GM23338 (cell line): ENCODE measurements around the gene SH3BGR. TPM values are rescaled to one million over a fixed set of nuclear protein-coding genes. Genes with fewer than 3 reads are reported as not detected.

ENCODE experiments used
- ATAC-seq: fragments of 200-7000 bp; cut with Tn5 transposase; 3 replicates; pipeline ENCODE4 v1.9.1; 2020
- DNase-seq: peaks from one replicate; pipeline ENCODE4 v3.0.0-alpha.2; 2015; ENCODE audit warnings: low spot score
- H2AFZ ChIP-seq: fragments of 200-600 bp; sonication (generic); 2 replicates; pipeline ENCODE4 v1.8.0; 2016; ENCODE audit warnings: antibody characterized with exemption, mild to moderate bottlenecking, moderate library complexity
- H3F3A ChIP-seq: fragments of 200-600 bp; sonication (generic); replicated peaks from 2 replicates; pipeline ENCODE4 v1.8.0; 2017; ENCODE audit warnings: antibody characterized with exemption, mixed run types, low read depth
- H3K27ac ChIP-seq: fragments of 200-600 bp; sonication (generic); 2 replicates; pipeline ENCODE4 v1.6.1; 2016; ENCODE audit warnings: low read depth
- H3K27me3 ChIP-seq: fragments of 200-600 bp; sonication (generic); 2 replicates; pipeline ENCODE4 v1.8.0; 2016; ENCODE audit warnings: mild to moderate bottlenecking, mixed run types, moderate library complexity; ENCODE audit not compliant: insufficient read depth
- H3K36me3 ChIP-seq: fragments of 200-600 bp; sonication (generic); 2 replicates; pipeline ENCODE4 v1.8.0; 2016; ENCODE audit warnings: mild to moderate bottlenecking; ENCODE audit not compliant: insufficient read depth
- H3K4me1 ChIP-seq: fragments of 200-600 bp; sonication (generic); 2 replicates; pipeline ENCODE4 v1.8.0; 2016; ENCODE audit warnings: mild to moderate bottlenecking, moderate library complexity; ENCODE audit not compliant: insufficient read depth
- H3K4me2 ChIP-seq: fragments of 200-600 bp; sonication (generic); 2 replicates; pipeline ENCODE4 v1.7.1; 2017; ENCODE audit warnings: mixed run types
- H3K4me3 ChIP-seq: fragments of 200-600 bp; sonication (generic); 2 replicates; pipeline ENCODE4 v1.6.1; 2016; ENCODE audit warnings: mixed run types
- H3K79me2 ChIP-seq: fragments of 200-600 bp; sonication (generic); replicated peaks from 2 replicates; pipeline ENCODE4 v1.8.0; 2017; ENCODE audit warnings: mild to moderate bottlenecking; ENCODE audit not compliant: insufficient read depth
- H3K9me2 ChIP-seq: fragments of 200-600 bp; sonication (generic); 2 replicates; pipeline ENCODE4 v1.8.0; 2017; ENCODE audit not compliant: insufficient read depth
- H4K20me1 ChIP-seq: fragments of 200-600 bp; sonication (generic); replicated peaks from 2 replicates; pipeline ENCODE4 v1.8.0; 2017; ENCODE audit warnings: mild to moderate bottlenecking; ENCODE audit not compliant: insufficient read depth
- H3K27ac Mint-ChIP-seq: 2 replicates; pipeline ENCODE4 v1.8.0; 2020; ENCODE audit warnings: inconsistent platforms, mild to moderate bottlenecking, moderate library complexity, mixed read lengths
- H3K27me3 Mint-ChIP-seq: 3 replicates; pipeline ENCODE4 v1.8.0; 2022; ENCODE audit warnings: low read depth, mild to moderate bottlenecking, moderate library complexity, mixed read lengths, inconsistent platforms; ENCODE audit not compliant: insufficient read depth, poor library complexity
- H3K36me3 Mint-ChIP-seq: 3 replicates; pipeline ENCODE4 v1.8.0; 2021; ENCODE audit warnings: low read depth, mild to moderate bottlenecking, inconsistent platforms, moderate library complexity, mixed read lengths
- H3K4me1 Mint-ChIP-seq: 3 replicates; pipeline ENCODE4 v1.8.0; 2020; ENCODE audit warnings: mild to moderate bottlenecking, inconsistent platforms, mixed read lengths
- H3K4me3 Mint-ChIP-seq: 3 replicates; pipeline ENCODE4 v1.8.0; 2021; ENCODE audit warnings: moderate library complexity, mild to moderate bottlenecking, inconsistent platforms, mixed read lengths
- H3K9me3 Mint-ChIP-seq: 3 replicates; pipeline ENCODE4 v1.8.0; 2020; ENCODE audit warnings: moderate library complexity, mild to moderate bottlenecking, inconsistent platforms, mixed read lengths
- CTCF ChIP-seq, 2 experiments: fragments of 200-600 bp in 1 of 2; sonication (generic) in 1 of 2; conservative IDR thresholded peaks; 2 replicates each; pipeline versions ENCODE4 v1.5.1 to v1.6.1; 2016 to 2017; ENCODE audit warnings: antibody characterized with exemption in 2 of 2, low read depth in 2 of 2, mild to moderate bottlenecking in 2 of 2, moderate library complexity in 1 of 2
- EZH2 ChIP-seq: fragments of 200-600 bp; sonication (generic); IDR thresholded peaks from one replicate; pipeline ENCODE4 v1.8.0; 2017; ENCODE audit warnings: antibody characterized with exemption, mild to moderate bottlenecking, low read depth; ENCODE audit not compliant: unreplicated experiment
- NANOG ChIP-seq: IDR thresholded peaks from 2 replicates; pipeline ENCODE4 v1.6.1; 2016; ENCODE audit warnings: antibody characterized with exemption, borderline replicate concordance
- STAT1 ChIP-seq: IDR thresholded peaks from one replicate; pipeline ENCODE4 v1.6.1; 2016; ENCODE audit warnings: antibody characterized with exemption; ENCODE audit not compliant: unreplicated experiment
- ZNF114 ChIP-seq: fragments of 250-450 bp; sonication (Bioruptor Pico); IDR thresholded peaks from 2 replicates; pipeline ENCODE4 v1.5.0; 2020; ENCODE audit warnings: mild to moderate bottlenecking, moderate library complexity
- ZNF331 ChIP-seq: fragments of 250-450 bp; sonication (Bioruptor Pico); IDR thresholded peaks from 2 replicates; pipeline ENCODE4 v1.5.0; 2020; ENCODE audit warnings: low read depth, mild to moderate bottlenecking, moderate library complexity
- ZNF462 ChIP-seq: fragments of 250-450 bp; sonication (Bioruptor Pico); IDR thresholded peaks from 2 replicates; pipeline ENCODE4 v1.5.0; 2020; ENCODE audit warnings: mild to moderate bottlenecking, moderate library complexity
- polyA plus RNA-seq: library from polyadenylated mRNA; unstranded; fragments of >200 nt; fragmentation: Nextera tagmentation; extraction: Ambion mirVana; gene quantifications from 2 replicates; pipeline ENCODE4 v1.2.1, GENCODE V29; 2016
- total RNA-seq: library from RNA; depleted of rRNA; stranded (reverse); fragments of >200 nt; shearing (Covaris generic); gene quantifications from 2 replicates; pipeline ENCODE4 v1.2.3, GENCODE V29; 2014

SH3BGR gene
- total and polyA plus RNA-seq, 2 experiments from 2014 or later = 5.9 to 18.9 TPM

GRCh38 chr21:39525601-39526000 lies 73.8 kb downstream of the SH3BGR start:
- no peak for ATAC-seq
- peaks cover 18% of the 10 kb centered on the region for H3K4me1 Mint-ChIP-seq

More at GRCh38 chr21:39525601-39526000, 73.8 kb downstream of the SH3BGR start:
- Histone ChIP-seq H3K4me1 (no peaks in the 10 kb centered on the region), H4K20me1 (no peaks in the 10 kb centered on the region), H3K27me3 (no peaks in the 10 kb centered on the region), H2AFZ (no peak overlapping the region), H3K36me3 (no peaks in the 10 kb centered on the region; the same call in 1 of the 2 replicates), H3K27ac (no peak overlapping the region), H3K4me3 (no peak overlapping the region), H3K79me2 (no peaks in the 10 kb centered on the region), H3K4me2 (no peak overlapping the region), H3F3A (no peaks in the 10 kb centered on the region), H3K9me2 (peaks cover 32% of the 10 kb centered on the region)
- peaks cover 2% of the 10 kb centered on the region for H3K27me3 Mint-ChIP-seq
- H3K4me3 Mint-ChIP-seq = no peak overlapping the region
- H3K36me3 Mint-ChIP-seq = peaks cover 36% of the 10 kb centered on the region
- no peak overlapping the region for H3K27ac Mint-ChIP-seq
- DNase-seq = no peak
- TF ChIP-seq NANOG = no peak
- no peak for TF ChIP-seq ZNF114 (CRISPR knock-in tag)
- no peak for TF ChIP-seq STAT1
- no peak for TF ChIP-seq EZH2
- TF ChIP-seq ZNF331 (CRISPR knock-in tag) = no peak
- TF ChIP-seq CTCF (conservative IDR thresholded peaks at IDR 0.05; ENCODE audit: low read depth in 2 of 2) = no peak
- TF ChIP-seq ZNF462 (CRISPR knock-in tag) = no peak
- H3K9me3 Mint-ChIP-seq = peaks cover 11% of the 10 kb centered on the region; the same call in 2 of the 3 replicates
